MV-4-11 (cell line): ENCODE data around the gene GAS7.

ENCODE experiments used
- DNase-seq: peaks from one replicate; lab custom pipeline; 2025; lab: John Stamatoyannopoulos, UW

The GAS7 gene

GRCh38 chr17:10200645-10201044 is 2.2 kb upstream of the GAS7 start:
- no peak for DNase-seq

GRCh38 chr17:10200016-10200415 is 1.6 kb upstream of the GAS7 start:
- no peak for DNase-seq

GRCh38 chr17:10197721-10198508 is 491 bp downstream of the GAS7 start:
- DNase-seq, result no peak

- DNase-seq, result no peak
These were observed 1.1 kb downstream of the GAS7 start for GRCh38 chr17:10197362-10197720.

GRCh38 chr17:10196941-10197340 is 1.5 kb downstream of the GAS7 start:
- no peak for DNase-seq

GRCh38 chr17:10196384-10196895 is 2.0 kb downstream of the GAS7 start:
- DNase-seq, result no peak

- no peak for DNase-seq
These were observed 3.2 kb downstream of the GAS7 start for GRCh38 chr17:10195090-10195805.

- DNase-seq, result no peak
These were observed 4.8 kb downstream of the GAS7 start for GRCh38 chr17:10193632-10194031.

GRCh38 chr17:10192972-10193371 is 5.4 kb downstream of the GAS7 start:
- DNase-seq, result no peak

GRCh38 chr17:10192461-10192860 is 5.9 kb downstream of the GAS7 start:
- no peak for DNase-seq

GRCh38 chr17:10187456-10187855 is 10.9 kb downstream of the GAS7 start:
- no peak for DNase-seq

GRCh38 chr17:10186771-10187410 is 11.5 kb downstream of the GAS7 start:
- DNase-seq, result no peak

GRCh38 chr17:10183931-10184930 is 14.2 kb downstream of the GAS7 start:
- no peak for DNase-seq

- no peak for DNase-seq
These were observed 15.6 kb downstream of the GAS7 start for GRCh38 chr17:10182785-10183184.

GRCh38 chr17:10178506-10178991 is 19.9 kb downstream of the GAS7 start:
- DNase-seq, result no peak

GRCh38 chr17:10177913-10178505 is 20.4 kb downstream of the GAS7 start:
- no peak for DNase-seq

- DNase-seq, result no peak
These were observed 21.1 kb downstream of the GAS7 start for GRCh38 chr17:10177131-10177912.

- no peak for DNase-seq
These were observed 24.5 kb downstream of the GAS7 start for GRCh38 chr17:10173913-10174312.

- DNase-seq, result no peak
These were observed 25.6 kb downstream of the GAS7 start for GRCh38 chr17:10172778-10173177.

- peak; percentile 98 for DNase-seq
These were observed 26.1 kb downstream of the GAS7 start for GRCh38 chr17:10172241-10172741.
